ENCODE results near the gene WFIKKN1. TPM values are rescaled to one million over a fixed set of nuclear protein-coding genes. Genes with fewer than 3 reads are reported as not detected.

The WFIKKN1 gene
- total RNA-seq, 3 donors from 2014 or later, result 1.1 to 2.2 (median 1.6) TPM

GRCh38 chr16:657487-657886, 26.7 kb downstream of the WFIKKN1 start:
- no peak for DNase-seq
- Histone ChIP-seq H3K4me1 (ENCODE audit: low read depth) (peaks cover 12% of the 10 kb centered on the region), H3K4me3 (no peak overlapping the region), H3K36me3 (ENCODE audit: low read depth) (no peaks in the 10 kb centered on the region), H3K9me3 (no peaks in the 10 kb centered on the region)
- intact Hi-C loops (cut with DNase I, micrococcal nuclease), result loop anchor here in 1 of 2 donors (10.0 kb wide), 1 partner anchor 63 kb away; the partner anchor contains the start of gene RAB40C
- ATAC-seq, result no peak
- no peak for TF ChIP-seq CTCF (IDR thresholded peaks at IDR 0.05)

GRCh38 chr16:658679-659571, 28.1 kb downstream of the WFIKKN1 start:
- Histone ChIP-seq H3K9me3 (no peaks in the 10 kb centered on the region), H3K4me1 (ENCODE audit: low read depth) (peaks cover 12% of the 10 kb centered on the region), H3K4me3 (no peak overlapping the region), H3K36me3 (ENCODE audit: low read depth) (no peaks in the 10 kb centered on the region)
- DNase-seq, result no peak
- intact Hi-C loops (cut with DNase I, micrococcal nuclease), result loop anchor here in 1 of 2 donors (10.0 kb wide), 1 partner anchor 64 kb away; the partner anchor contains the start of gene RAB40C
- TF ChIP-seq CTCF (IDR thresholded peaks at IDR 0.05), result no peak
- ATAC-seq, result no peak

GRCh38 chr16:659618-660017, 28.8 kb downstream of the WFIKKN1 start:
- intact Hi-C loops (cut with DNase I, micrococcal nuclease), result loop anchor here (10.0 kb wide), 2 partner anchors 65 to 85 kb away; partner anchors contain the start of gene RAB40C (in 1 of the 2)
- ATAC-seq, result no peak
- Histone ChIP-seq H3K4me3 (no peak overlapping the region), H3K9me3 (no peaks in the 10 kb centered on the region), H3K4me1 (ENCODE audit: low read depth) (peaks cover 12% of the 10 kb centered on the region), H3K36me3 (ENCODE audit: low read depth) (no peaks in the 10 kb centered on the region)
- peak in 1 of 3 donors; percentile 46 for DNase-seq
- no peak for TF ChIP-seq CTCF (IDR thresholded peaks at IDR 0.05)

GRCh38 chr16:660132-660458, 29.3 kb downstream of the WFIKKN1 start:
- Histone ChIP-seq H3K9me3 (no peaks in the 10 kb centered on the region), H3K4me1 (ENCODE audit: low read depth) (peaks cover 12% of the 10 kb centered on the region), H3K4me3 (no peak overlapping the region), H3K36me3 (ENCODE audit: low read depth) (no peaks in the 10 kb centered on the region)
- intact Hi-C loops (cut with DNase I, micrococcal nuclease), result loop anchor here (10.0 kb wide), 1 partner anchor 85 kb away; no protein-coding TSS in a partner anchor
- TF ChIP-seq CTCF (IDR thresholded peaks at IDR 0.05), result no peak
- ATAC-seq, result no peak
- DNase-seq, result no peak

- Histone ChIP-seq H3K4me1 (ENCODE audit: low read depth) (peaks cover 12% of the 10 kb centered on the region), H3K4me3 (no peak overlapping the region), H3K36me3 (ENCODE audit: low read depth) (no peaks in the 10 kb centered on the region), H3K9me3 (no peaks in the 10 kb centered on the region)
- TF ChIP-seq CTCF (IDR thresholded peaks at IDR 0.05), result peak; percentile 48
- peak; percentile 95 for ATAC-seq
- intact Hi-C loops (cut with DNase I, micrococcal nuclease), result loop anchor here (10.0 kb wide), 1 partner anchor 86 kb away; no protein-coding TSS in a partner anchor
- DNase-seq, result peak; percentile 91 to 93 (median 93)
Observed at GRCh38 chr16:660459-661183, 29.8 kb downstream of the WFIKKN1 start.
